Keratinocyte (primary cell): Measurements from ENCODE around the gene HOPX.

Experiments
- EZH2 ChIP-seq: IDR thresholded peaks from one replicate; pipeline ENCODE4 v1.6.1; 2012; ENCODE audit warnings: inconsistent platforms, mild to moderate bottlenecking, low read length, moderate library complexity
- TF ChIP-seq, protein P1 (sequence below), 3 experiments: IDR thresholded peaks in 1 of 3; conservative IDR thresholded peaks in 1 of 3; optimal IDR thresholded peaks in 1 of 3; 2 replicates in 2 of 3; 3 replicates in 1 of 3; pipeline versions ENCODE3 to v1.5.1; 2011; ENCODE audit warnings: low read length in 3 of 3, mild to moderate bottlenecking in 3 of 3, moderate library complexity in 2 of 3, control low read depth in 1 of 3, inconsistent platforms in 1 of 3; ENCODE audit not compliant: insufficient read depth in 2 of 3; ENCODE audit errors: extremely low read depth in 1 of 3

DNA sequence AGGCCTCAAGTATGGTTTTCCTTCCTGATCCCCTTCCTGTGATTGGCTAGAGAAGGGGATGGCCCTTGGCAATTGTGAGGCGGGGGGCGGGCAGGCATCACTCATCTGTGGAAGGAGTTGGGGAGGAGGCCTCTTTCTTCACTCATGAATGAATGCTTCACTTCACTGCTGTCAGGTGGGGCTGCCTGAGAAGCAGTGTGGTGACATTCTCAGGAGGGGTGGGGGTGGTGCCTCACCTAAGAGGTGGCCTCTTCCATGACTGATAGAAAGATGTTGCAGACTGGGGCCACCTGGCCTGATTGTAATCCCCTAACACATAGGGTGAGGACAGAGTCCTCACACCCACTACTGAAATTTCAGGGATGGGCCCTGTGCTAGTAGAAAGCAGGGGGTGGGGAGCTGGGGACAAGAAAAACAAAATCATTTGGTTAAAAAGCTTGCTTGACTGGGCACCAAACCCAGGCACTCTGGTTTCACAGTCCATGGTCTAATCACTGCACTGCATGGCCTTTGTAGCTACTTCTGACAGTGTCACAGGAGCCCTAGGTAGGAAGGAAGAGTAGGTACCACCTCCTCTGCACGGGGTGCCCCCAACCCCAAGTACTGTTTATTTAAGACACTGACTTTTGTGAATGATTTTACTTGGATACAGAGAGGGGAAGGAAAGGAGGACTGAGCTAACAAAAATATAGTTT is 5.6 kb upstream of the HOPX start:
- TF ChIP-seq, protein P1, sequence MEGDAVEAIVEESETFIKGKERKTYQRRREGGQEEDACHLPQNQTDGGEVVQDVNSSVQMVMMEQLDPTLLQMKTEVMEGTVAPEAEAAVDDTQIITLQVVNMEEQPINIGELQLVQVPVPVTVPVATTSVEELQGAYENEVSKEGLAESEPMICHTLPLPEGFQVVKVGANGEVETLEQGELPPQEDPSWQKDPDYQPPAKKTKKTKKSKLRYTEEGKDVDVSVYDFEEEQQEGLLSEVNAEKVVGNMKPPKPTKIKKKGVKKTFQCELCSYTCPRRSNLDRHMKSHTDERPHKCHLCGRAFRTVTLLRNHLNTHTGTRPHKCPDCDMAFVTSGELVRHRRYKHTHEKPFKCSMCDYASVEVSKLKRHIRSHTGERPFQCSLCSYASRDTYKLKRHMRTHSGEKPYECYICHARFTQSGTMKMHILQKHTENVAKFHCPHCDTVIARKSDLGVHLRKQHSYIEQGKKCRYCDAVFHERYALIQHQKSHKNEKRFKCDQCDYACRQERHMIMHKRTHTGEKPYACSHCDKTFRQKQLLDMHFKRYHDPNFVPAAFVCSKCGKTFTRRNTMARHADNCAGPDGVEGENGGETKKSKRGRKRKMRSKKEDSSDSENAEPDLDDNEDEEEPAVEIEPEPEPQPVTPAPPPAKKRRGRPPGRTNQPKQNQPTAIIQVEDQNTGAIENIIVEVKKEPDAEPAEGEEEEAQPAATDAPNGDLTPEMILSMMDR (optimal IDR thresholded peaks at IDR 0.05 in 1 of 3, IDR thresholded peaks at IDR 0.05 in 1 of 3, conservative IDR thresholded peaks at IDR 0.05 in 1 of 3; ENCODE audit: extremely low read depth in 1 of 3, insufficient read depth in 2 of 3, low read length in 3 of 3) = no peak
- no peak for TF ChIP-seq EZH2
